ENCODE results near the gene XRCC5.

DNA sequence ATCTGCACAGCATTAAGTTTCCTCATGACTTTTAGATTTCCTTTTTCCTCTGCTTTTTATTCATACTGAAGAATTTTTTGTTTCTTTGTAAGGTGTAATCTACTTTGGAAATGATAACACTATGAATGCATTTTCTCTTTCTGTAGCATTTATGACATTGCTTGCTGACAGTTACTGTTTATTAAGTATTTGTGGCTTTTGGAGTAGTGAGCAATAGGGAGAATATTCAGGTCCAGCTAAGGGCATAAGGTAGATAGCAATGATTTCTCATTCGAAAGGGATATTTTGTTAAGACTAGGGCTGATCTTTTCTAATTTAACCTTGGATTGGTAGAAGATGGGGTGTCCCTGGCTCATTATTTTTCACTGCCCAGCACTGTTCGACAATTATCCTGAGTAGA, 80.3 kb downstream of the XRCC5 start:
- TF ChIP-seq, protein P1, sequence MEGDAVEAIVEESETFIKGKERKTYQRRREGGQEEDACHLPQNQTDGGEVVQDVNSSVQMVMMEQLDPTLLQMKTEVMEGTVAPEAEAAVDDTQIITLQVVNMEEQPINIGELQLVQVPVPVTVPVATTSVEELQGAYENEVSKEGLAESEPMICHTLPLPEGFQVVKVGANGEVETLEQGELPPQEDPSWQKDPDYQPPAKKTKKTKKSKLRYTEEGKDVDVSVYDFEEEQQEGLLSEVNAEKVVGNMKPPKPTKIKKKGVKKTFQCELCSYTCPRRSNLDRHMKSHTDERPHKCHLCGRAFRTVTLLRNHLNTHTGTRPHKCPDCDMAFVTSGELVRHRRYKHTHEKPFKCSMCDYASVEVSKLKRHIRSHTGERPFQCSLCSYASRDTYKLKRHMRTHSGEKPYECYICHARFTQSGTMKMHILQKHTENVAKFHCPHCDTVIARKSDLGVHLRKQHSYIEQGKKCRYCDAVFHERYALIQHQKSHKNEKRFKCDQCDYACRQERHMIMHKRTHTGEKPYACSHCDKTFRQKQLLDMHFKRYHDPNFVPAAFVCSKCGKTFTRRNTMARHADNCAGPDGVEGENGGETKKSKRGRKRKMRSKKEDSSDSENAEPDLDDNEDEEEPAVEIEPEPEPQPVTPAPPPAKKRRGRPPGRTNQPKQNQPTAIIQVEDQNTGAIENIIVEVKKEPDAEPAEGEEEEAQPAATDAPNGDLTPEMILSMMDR (IDR thresholded peaks at IDR 0.05; ENCODE audit: insufficient read depth, low read length, poor library complexity, severe bottlenecking) = no peak
- TF ChIP-seq EZH2phosphoT487 (conservative IDR thresholded peaks at IDR 0.05; ENCODE audit: low read length) = no peak

Measured in SU-DHL-6 (cell line).